GM19397 (cell line): Measurements from ENCODE around the gene GARIN5A.

ENCODE experiments used
- ATAC-seq: cut with Tn5 transposase; IDR thresholded peaks from one replicate; pipeline ENCODE4 v1.9.1; 2021; ENCODE audit warnings: mild to moderate bottlenecking, moderate library complexity; ENCODE audit not compliant: unreplicated experiment

GARIN5A gene

GRCh38 chr19:50509366-50509765 is 32.7 kb upstream of the GARIN5A start:
- ATAC-seq = no peak

DNA sequence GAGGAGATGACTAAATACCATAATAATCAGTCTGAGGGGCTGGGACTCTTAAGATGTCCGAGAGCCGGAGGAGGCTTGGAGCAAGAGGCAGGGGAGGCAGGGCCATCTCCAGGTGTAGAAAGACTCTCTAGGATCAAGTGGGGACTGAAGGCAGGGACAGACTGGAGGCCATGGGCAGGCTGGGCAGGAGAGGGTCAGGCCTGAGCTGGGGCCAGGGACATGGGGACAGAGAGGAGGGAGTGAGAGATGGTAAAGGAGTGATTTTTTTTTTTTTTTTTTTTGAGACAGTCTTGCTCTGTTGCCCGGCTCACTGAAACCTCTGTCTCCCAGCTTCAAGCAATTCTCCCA is 32.2 kb upstream of the GARIN5A start:
- no peak for ATAC-seq

DNA sequence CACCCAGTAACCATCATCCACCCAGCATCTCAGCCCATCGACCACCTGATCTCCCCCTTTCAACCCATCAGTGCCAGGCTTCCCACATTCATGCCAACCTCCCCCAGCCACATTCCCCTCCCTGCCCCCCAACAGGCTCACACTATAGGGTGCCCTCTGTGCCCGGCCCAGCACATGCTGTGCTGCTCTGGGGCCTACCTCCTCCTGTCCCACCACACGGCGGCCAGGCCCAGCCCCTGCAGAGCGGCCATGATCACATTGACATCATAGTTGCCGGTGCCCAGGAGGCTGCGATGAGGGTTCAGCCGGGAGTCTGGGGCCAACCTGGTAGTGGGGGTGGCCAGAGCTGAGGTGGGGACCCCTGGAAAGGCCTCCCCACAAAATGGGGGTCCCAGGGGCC is 30.7 kb upstream of the GARIN5A start:
- ATAC-seq = no peak

DNA sequence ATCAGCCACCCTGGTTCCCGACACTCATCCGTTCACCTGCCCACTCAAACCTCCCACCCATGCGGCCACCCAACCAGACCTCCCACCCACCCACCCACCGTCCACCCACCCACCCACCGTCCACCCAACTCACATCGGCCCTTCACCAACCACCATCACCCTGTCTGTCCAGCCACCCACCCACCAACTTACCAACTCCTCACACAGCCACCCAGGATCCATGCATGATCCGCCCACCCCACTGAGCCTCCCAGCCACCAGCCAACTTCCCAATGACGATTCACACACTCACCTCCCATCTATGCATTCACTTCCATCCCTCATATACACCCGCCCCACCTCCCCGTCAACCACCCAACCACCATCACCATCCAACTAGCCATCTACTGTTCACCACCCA is 30.1 kb upstream of the GARIN5A start:
- ATAC-seq = no peak

- no peak for ATAC-seq
Observed at GRCh38 chr19:50505856-50506611, 29.4 kb upstream of the GARIN5A start.

DNA sequence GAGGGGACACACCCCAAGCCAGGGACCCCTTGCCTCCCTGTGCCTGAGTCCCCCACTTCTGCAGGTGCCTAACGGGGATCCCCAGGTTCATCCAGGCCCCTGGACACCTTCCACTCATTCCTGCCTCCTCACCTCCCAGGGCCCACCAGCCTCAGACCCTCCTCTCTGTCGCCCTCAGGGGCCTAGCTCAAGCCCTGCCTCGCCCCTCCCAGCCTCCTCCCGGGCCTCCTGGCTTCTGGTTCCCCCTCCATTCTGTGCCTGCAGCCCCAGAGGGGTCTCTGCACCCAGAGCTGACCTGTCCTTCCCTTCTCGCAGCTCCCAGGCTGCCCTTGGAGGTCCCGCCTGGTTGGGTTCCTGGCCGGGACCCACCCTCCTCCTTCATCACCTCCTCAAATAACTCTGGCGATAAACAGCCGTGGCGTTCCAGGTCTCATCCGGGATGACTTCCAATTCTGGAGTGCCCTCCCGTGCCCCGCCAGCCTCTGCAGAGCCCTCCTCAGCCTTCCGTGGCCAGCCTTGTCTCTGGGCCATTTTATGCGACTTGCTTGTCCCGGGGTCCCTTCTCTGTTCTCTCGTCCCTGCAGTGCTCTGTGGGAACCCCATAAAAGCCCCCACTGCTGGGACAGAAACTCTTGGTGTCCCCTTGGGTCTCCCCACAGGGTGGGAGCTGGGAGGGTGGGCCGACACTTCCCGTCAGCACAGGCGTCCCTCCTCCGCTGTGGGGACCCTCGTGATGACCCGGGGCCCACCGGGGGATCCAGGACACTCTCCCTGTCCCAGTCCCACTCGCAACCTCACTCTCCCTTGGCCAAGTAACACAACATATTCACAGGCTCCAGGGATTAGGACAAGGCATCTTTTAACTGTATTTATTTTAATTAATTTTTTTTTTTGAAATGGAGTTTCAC is 25.2 kb upstream of the GARIN5A start:
- no peak for ATAC-seq

DNA sequence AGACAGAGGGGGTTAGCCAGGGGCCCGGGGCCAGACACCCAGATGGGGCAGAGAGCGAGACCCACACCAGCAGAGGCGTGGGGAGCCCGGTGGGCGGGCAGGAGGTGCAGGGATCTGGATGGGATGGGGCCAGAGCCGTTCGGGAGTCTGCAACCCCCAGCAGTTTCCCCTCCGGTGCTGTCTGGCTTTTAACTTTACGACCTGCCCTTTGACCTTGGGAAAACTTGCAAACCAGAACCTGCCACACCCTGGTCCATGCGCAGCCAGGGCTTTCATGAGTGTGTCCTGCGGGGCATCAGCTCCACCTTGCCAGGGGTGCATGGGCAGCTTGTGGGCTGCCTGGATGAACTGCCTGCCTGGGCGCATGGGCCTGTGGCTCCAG is 24.5 kb upstream of the GARIN5A start:
- ATAC-seq = no peak

DNA sequence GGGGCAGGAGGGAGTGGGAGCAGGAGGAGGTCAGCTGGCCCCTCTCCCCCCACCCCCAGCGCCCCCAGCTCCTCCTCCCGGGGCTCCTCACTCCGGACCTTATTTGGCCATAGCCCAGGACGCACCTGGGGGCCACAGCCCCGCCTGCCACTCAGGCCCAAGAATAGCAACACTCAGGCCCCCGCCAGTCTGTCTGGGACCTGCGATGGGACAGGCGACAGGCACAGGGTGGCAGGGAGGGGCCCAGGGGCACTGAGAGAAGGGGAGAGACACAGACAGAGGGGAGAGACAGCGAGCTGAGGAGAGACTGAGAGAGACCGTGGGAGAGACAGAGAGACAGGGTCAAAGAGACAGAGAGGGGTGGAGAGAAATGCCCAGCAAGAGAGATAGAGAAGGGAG is 24.1 kb upstream of the GARIN5A start:
- no peak for ATAC-seq

- no peak for ATAC-seq
Observed at GRCh38 chr19:50500060-50500752, 23.6 kb upstream of the GARIN5A start.

DNA sequence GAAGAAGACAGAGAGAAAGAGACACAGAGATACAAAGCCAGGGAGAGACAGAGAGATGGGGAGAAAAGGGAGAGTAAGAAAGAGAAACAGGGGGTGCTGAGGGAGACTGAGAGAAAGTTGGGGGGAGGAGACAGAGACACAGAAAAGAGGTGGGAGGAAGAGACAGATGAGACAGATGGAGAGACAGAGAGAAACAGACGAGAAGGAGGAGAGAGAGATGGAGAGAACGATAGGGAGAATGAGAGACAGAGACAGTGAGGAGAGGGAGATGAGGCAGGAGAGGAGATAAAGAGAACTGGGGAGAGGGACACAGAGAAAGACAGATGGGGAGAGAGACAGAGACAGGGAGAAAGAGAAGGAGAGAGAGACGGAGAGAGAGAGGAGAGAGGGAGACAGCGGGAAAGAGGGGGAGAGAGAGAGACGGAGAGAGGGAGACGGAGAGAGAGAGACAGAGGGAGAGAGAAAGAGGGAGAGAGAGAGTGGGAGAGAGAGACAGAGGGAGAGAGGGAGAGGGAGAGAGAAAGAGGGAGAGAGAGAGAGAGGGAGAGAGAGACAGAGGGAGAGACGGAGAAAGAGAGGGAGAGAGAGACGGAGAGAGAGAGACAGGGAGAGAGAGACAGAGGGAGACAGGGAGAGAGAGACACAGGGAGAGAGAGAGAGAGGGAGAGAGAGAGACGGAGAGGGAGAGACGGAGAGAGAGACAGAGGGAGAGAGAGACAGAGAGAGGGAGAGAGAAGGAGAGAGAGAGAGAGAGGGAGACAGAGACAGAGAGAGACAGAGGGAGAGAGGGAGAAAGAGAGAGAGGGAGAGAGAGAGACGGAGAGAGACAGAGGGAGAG is 21.8 kb upstream of the GARIN5A start:
- no peak for ATAC-seq

- ATAC-seq = no peak
Observed at GRCh38 chr19:50497022-50497405, 20.4 kb upstream of the GARIN5A start.

DNA sequence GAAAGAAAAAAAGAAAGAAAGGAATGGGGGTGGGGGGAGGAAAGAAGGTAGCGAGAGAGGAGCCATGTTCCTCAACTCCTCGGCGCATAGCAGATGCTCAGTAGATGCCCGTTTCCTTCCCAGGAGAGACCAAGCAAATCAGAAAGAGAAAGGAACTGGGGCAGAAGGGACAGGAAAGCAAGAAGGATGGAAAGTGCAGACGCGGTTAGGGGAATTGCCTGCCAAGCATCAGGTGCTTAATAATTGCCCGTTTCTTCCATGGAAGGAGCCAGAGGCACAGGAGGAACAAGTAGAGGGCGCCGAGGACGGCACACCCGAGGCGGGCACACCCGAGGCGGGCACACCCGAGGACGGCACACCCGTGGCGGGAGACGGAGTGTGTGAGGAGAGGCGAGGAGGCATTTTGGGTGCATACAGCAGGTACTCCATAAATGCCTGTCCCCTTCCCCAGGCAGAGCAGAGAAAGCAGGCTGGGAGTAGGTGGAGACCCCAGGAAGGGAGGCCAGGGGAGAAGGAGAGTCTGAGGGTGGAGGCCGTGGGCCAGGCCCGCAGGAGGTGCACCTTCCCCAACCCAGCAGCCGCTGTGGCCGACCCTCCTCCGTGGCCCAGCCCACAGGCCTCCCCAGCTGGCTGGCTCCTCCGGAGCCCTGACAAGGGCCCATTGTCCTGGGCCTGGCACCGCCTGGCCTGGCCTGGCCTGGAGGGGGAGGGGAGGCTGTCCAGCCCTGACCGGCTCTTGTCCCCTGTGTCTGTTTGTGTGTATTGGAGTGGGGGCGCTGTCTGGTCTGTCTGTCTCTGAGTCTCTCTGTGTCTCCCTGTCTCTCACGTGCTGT is 19.8 kb upstream of the GARIN5A start:
- ATAC-seq = no peak

DNA sequence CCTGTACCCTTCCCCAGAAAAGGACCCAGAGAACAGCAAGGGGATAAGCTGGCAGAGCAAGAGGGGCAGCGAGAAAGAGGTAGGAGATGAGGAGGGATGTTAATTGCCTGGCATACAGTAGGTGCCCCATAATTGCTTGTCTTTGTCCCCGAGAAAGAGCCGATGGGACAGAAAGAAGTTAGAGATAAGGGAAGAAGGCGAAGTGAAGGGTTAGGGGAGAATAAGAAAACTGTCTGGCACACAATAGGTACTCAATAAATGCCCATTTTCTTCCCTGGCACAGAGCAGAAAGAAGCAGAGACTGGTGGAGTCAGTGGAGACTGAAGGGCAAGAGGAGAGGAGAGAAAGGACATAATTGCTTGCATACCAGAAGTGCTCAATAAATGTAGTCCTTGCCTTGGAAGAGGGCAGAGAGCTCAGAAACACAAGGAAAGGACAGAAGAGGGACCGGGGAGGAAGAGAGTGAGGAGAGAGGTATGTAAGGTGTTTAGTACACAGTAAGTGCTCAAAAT is 18.4 kb upstream of the GARIN5A start:
- no peak for ATAC-seq

DNA sequence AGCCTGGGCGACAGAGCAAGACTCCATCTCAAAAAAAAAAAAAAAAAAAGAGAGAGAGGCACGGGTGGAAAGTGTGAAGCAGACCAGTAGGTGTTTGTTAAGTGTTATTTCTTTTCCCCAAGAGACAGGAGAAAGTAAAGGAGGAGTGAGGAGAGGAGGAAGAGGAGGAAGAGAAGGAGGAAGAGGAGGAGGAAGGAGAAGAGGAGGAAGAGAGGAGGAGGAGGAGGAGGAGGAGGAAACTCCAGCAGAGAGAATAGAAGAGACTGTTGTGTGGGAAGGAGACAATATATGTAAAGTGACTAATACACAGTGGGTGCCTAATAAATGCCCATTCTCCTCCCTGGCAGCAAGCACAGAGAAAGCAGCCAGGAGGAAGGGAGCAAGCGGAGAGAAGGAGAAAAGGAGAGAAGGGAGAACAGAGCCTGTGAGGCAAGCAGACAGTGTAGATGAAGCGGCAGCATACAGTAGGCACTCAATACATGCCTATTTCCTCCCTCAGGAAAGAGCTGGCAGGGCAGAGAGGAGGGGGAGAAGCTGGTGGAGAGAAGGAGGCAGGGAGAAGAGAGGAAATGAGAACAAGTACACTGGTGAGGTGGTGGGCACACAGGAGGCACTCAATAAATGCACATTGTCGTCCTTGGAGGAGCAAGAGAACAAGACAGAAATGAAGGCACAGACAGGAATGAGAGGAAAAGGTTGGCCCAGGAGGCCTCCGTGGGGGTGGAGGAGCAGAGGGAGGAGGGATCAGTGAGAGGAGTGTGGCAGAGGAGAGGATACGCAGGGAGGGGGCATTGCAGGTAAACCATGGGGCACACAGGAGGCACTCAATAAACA is 17.8 kb upstream of the GARIN5A start:
- no peak for ATAC-seq

- ATAC-seq = no peak
Observed at GRCh38 chr19:50493171-50493570, 16.5 kb upstream of the GARIN5A start.

- ATAC-seq = no peak
Observed at GRCh38 chr19:50492303-50493052, 15.8 kb upstream of the GARIN5A start.

- ATAC-seq = no peak
Observed at GRCh38 chr19:50490991-50491472, 14.4 kb upstream of the GARIN5A start.

DNA sequence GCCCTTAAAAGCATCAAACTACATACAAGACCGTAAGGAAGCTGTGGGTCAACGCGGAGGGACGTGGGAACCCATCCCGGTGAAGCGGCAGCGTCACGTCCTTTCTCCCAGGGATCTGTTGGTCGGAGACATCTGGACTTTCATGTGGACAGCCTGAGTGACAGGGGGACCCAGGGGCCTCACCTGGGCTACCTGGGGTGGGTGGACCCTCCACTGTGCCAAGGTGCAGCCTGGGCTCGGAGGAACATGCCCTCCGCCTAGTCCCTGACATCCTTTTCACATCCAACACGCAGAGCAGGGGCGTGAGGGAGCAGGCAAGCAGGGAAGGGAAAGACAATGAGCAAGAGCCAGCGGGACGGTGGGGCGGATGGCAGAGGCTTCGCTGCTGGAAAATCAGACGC is 13.8 kb upstream of the GARIN5A start:
- ATAC-seq = no peak
